ENCODE results near the gene CHID1. TPM values are rescaled to one million over a fixed set of nuclear protein-coding genes. Genes with fewer than 3 reads are reported as not detected.

Gene CHID1
- total RNA-seq, 2 donors from 2014 or later = 23.4 to 28.8 TPM

GRCh38 chr11:859394-860131, 51.0 kb downstream of the CHID1 start:
- H3K27me3 Mint-ChIP-seq = no peaks in the 10 kb centered on the region
- ATAC-seq = no peak
- no peaks in the 10 kb centered on the region for H3K4me1 Mint-ChIP-seq
- H3K36me3 Mint-ChIP-seq (ENCODE audit: low read depth) = no peaks in the 10 kb centered on the region
- peak overlapping the region; percentile 31 for H3K4me3 Mint-ChIP-seq
- no peak for DNase-seq
- H3K27ac Mint-ChIP-seq = no peak overlapping the region
- H3K9me3 ChIP-seq (ENCODE audit: control insufficient read depth, low read length, poor library complexity, severe bottlenecking) = no peaks in the 10 kb centered on the region

GRCh38 chr11:858762-859339, 51.8 kb downstream of the CHID1 start:
- Mint-ChIP-seq H3K27ac (no peak overlapping the region), H3K27me3 (no peaks in the 10 kb centered on the region), H3K4me1 (no peaks in the 10 kb centered on the region), H3K36me3 (ENCODE audit: low read depth) (no peaks in the 10 kb centered on the region), H3K4me3 (no peak overlapping the region)
- ATAC-seq (no peak), DNase-seq (no peak)
- H3K9me3 ChIP-seq (ENCODE audit: control insufficient read depth, low read length, poor library complexity, severe bottlenecking) = no peaks in the 10 kb centered on the region

- no peak overlapping the region for H3K4me3 Mint-ChIP-seq
- H3K27ac Mint-ChIP-seq = no peak overlapping the region
- no peaks in the 10 kb centered on the region for H3K36me3 Mint-ChIP-seq (ENCODE audit: low read depth)
- DNase-seq (no peak), ATAC-seq (no peak)
- no peaks in the 10 kb centered on the region for H3K9me3 ChIP-seq (ENCODE audit: control insufficient read depth, low read length, poor library complexity, severe bottlenecking)
- H3K4me1 Mint-ChIP-seq = no peaks in the 10 kb centered on the region
- no peaks in the 10 kb centered on the region for H3K27me3 Mint-ChIP-seq
These were observed 52.4 kb downstream of the CHID1 start for GRCh38 chr11:858053-858761.

- H3K9me3 ChIP-seq (ENCODE audit: control insufficient read depth, low read length, poor library complexity, severe bottlenecking) = no peaks in the 10 kb centered on the region
- Mint-ChIP-seq H3K27me3 (no peaks in the 10 kb centered on the region), H3K4me1 (no peaks in the 10 kb centered on the region), H3K36me3 (ENCODE audit: low read depth) (no peaks in the 10 kb centered on the region), H3K4me3 (no peak overlapping the region), H3K27ac (no peak overlapping the region)
- no peak for DNase-seq
- no peak for ATAC-seq
These were observed 54.2 kb downstream of the CHID1 start for GRCh38 chr11:856397-856796.

- Mint-ChIP-seq H3K4me3 (no peak overlapping the region), H3K27ac (no peak overlapping the region), H3K4me1 (no peaks in the 10 kb centered on the region), H3K27me3 (no peaks in the 10 kb centered on the region), H3K36me3 (ENCODE audit: low read depth) (no peaks in the 10 kb centered on the region)
- ATAC-seq (no peak), DNase-seq (no peak)
- no peaks in the 10 kb centered on the region for H3K9me3 ChIP-seq (ENCODE audit: control insufficient read depth, low read length, poor library complexity, severe bottlenecking)
These were observed 54.8 kb downstream of the CHID1 start for GRCh38 chr11:855796-856195.

- H3K9me3 ChIP-seq (ENCODE audit: control insufficient read depth, low read length, poor library complexity, severe bottlenecking) = no peaks in the 10 kb centered on the region
- no peak for ATAC-seq
- Mint-ChIP-seq H3K27ac (no peak overlapping the region), H3K4me3 (no peak overlapping the region), H3K27me3 (no peaks in the 10 kb centered on the region), H3K36me3 (ENCODE audit: low read depth) (no peaks in the 10 kb centered on the region), H3K4me1 (no peaks in the 10 kb centered on the region)
- DNase-seq = no peak
These were observed 55.3 kb downstream of the CHID1 start for GRCh38 chr11:855330-855674.

GRCh38 chr11:854601-855329, 55.8 kb downstream of the CHID1 start:
- H3K36me3 Mint-ChIP-seq (ENCODE audit: low read depth) = no peaks in the 10 kb centered on the region
- H3K27me3 Mint-ChIP-seq = no peaks in the 10 kb centered on the region
- DNase-seq (no peak), ATAC-seq (no peak)
- no peaks in the 10 kb centered on the region for H3K9me3 ChIP-seq (ENCODE audit: control insufficient read depth, low read length, poor library complexity, severe bottlenecking)
- no peaks in the 10 kb centered on the region for H3K4me1 Mint-ChIP-seq
- H3K4me3 Mint-ChIP-seq = no peak overlapping the region
- no peak overlapping the region for H3K27ac Mint-ChIP-seq

- Mint-ChIP-seq H3K36me3 (ENCODE audit: low read depth) (no peaks in the 10 kb centered on the region), H3K27ac (no peak overlapping the region), H3K27me3 (no peaks in the 10 kb centered on the region), H3K4me3 (no peak overlapping the region), H3K4me1 (peaks cover 2% of the 10 kb centered on the region)
- DNase-seq (no peak), ATAC-seq (no peak)
- H3K9me3 ChIP-seq (ENCODE audit: control insufficient read depth, low read length, poor library complexity, severe bottlenecking) = no peaks in the 10 kb centered on the region
These were observed 56.7 kb downstream of the CHID1 start for GRCh38 chr11:853682-854448.

DNA sequence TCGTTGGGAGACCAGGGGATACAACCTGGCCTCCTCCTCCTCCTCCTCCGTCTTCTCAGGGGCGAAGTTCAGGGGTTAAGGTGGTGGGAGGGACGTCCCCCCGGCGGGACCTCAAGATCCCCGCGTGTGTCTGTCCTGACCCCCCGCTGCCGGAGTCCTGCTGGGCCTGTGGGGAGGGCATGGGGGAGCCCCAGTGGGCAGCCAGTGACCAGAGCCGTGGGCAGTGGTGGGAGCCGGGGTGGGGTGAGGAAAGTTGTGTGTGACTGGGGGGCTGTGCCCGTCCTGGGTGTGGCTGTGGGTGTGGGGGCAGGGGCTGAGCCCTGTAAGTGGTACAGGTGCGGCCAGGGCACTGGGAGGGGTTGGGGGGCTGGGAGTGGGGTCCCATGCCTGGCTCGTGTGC, 57.8 kb downstream of the CHID1 start:
- Mint-ChIP-seq H3K4me1 (peaks cover 5% of the 10 kb centered on the region), H3K36me3 (ENCODE audit: low read depth) (no peaks in the 10 kb centered on the region), H3K27ac (no peak overlapping the region), H3K27me3 (no peaks in the 10 kb centered on the region), H3K4me3 (no peak overlapping the region)
- no peak for ATAC-seq
- DNase-seq = no peak
- H3K9me3 ChIP-seq (ENCODE audit: control insufficient read depth, low read length, poor library complexity, severe bottlenecking) = no peaks in the 10 kb centered on the region

- no peak for ATAC-seq
- peaks cover 5% of the 10 kb centered on the region for H3K4me1 Mint-ChIP-seq
- H3K4me3 Mint-ChIP-seq = peak overlapping the region; percentile 66
- H3K9me3 ChIP-seq (ENCODE audit: control insufficient read depth, low read length, poor library complexity, severe bottlenecking) = no peaks in the 10 kb centered on the region
- H3K27ac Mint-ChIP-seq = no peak overlapping the region
- H3K36me3 Mint-ChIP-seq (ENCODE audit: low read depth) = no peaks in the 10 kb centered on the region
- DNase-seq = no peak
- no peaks in the 10 kb centered on the region for H3K27me3 Mint-ChIP-seq
These were observed 59.5 kb downstream of the CHID1 start for GRCh38 chr11:850775-851763.

- DNase-seq = no peak
- Mint-ChIP-seq H3K27me3 (no peaks in the 10 kb centered on the region), H3K4me1 (peaks cover 5% of the 10 kb centered on the region), H3K36me3 (ENCODE audit: low read depth) (no peaks in the 10 kb centered on the region), H3K27ac (no peak overlapping the region), H3K4me3 (peak overlapping the region; percentile 66)
- H3K9me3 ChIP-seq (ENCODE audit: control insufficient read depth, low read length, poor library complexity, severe bottlenecking) = no peaks in the 10 kb centered on the region
- no peak for ATAC-seq
These were observed 60.4 kb downstream of the CHID1 start for GRCh38 chr11:849951-850774.
